Hepatocyte (in vitro differentiated cells): ENCODE data around the gene SHPK. TPM values are rescaled to one million over a fixed set of nuclear protein-coding genes. Genes with fewer than 3 reads are reported as not detected.

Source experiments
- DNase-seq: peaks from one replicate; pipeline ENCODE4 v3.0.0-alpha.2; 2016; ENCODE audit warnings: low spot score
- H2AFZ ChIP-seq: fragments of 200-600 bp; sonication (generic); 2 replicates; pipeline ENCODE4 v1.6.0; 2016; ENCODE audit warnings: antibody characterized with exemption, mild to moderate bottlenecking
- H3K27ac ChIP-seq: fragments of 200-600 bp; sonication (generic); 2 replicates; pipeline ENCODE4 v1.5.1; 2016; ENCODE audit warnings: mild to moderate bottlenecking
- H3K27me3 ChIP-seq: fragments of 200-600 bp; sonication (generic); 2 replicates; pipeline ENCODE4 v1.6.1; 2016
- H3K36me3 ChIP-seq: fragments of 200-600 bp; sonication (generic); replicated peaks from 2 replicates; pipeline ENCODE4 v1.5.1; 2016; ENCODE audit warnings: low read depth; ENCODE audit not compliant: insufficient read depth
- H3K4me1 ChIP-seq: fragments of 200-600 bp; sonication (generic); 2 replicates; pipeline ENCODE4 v1.5.1; 2016; ENCODE audit warnings: mild to moderate bottlenecking, moderate library complexity; ENCODE audit not compliant: insufficient read depth
- H3K4me2 ChIP-seq: fragments of 200-600 bp; sonication (generic); 2 replicates; pipeline ENCODE4 v1.6.0; 2016
- H3K4me3 ChIP-seq: fragments of 200-600 bp; sonication (generic); 2 replicates; pipeline ENCODE4 v1.5.1; 2016; ENCODE audit warnings: mild to moderate bottlenecking
- H3K79me2 ChIP-seq: fragments of 200-600 bp; sonication (generic); 2 replicates; pipeline ENCODE4 v1.6.0; 2017; ENCODE audit warnings: mild to moderate bottlenecking
- H3K9me2 ChIP-seq: fragments of 200-600 bp; sonication (generic); replicated peaks from 2 replicates; pipeline ENCODE4 v1.6.0; 2017; ENCODE audit warnings: mild to moderate bottlenecking; ENCODE audit not compliant: insufficient read depth
- H3K9me3 ChIP-seq: fragments of 200-600 bp; sonication (generic); 2 replicates; pipeline ENCODE4 v1.5.1; 2016; ENCODE audit warnings: low read depth, mild to moderate bottlenecking
- H4K20me1 ChIP-seq: fragments of 200-600 bp; sonication (generic); 2 replicates; pipeline ENCODE4 v1.6.0; 2016; ENCODE audit warnings: mild to moderate bottlenecking; ENCODE audit not compliant: insufficient read depth, poor library complexity, severe bottlenecking
- CTCF ChIP-seq: fragments of 200-600 bp; sonication (generic); IDR thresholded peaks from 2 replicates; pipeline ENCODE4 v1.5.1; 2016; ENCODE audit warnings: antibody characterized with exemption, mild to moderate bottlenecking; ENCODE audit not compliant: poor library complexity
- EZH2 ChIP-seq: fragments of 200-600 bp; sonication (generic); IDR thresholded peaks from 2 replicates; pipeline ENCODE4 v1.6.1; 2016; ENCODE audit warnings: antibody characterized with exemption, mild to moderate bottlenecking, borderline replicate concordance
- EZH2phosphoT487 ChIP-seq: fragments of 200-600 bp; sonication (generic); IDR thresholded peaks from one replicate; pipeline ENCODE4 v1.6.1; 2018; ENCODE audit warnings: antibody characterized with exemption, mild to moderate bottlenecking, low read depth, moderate library complexity; ENCODE audit not compliant: unreplicated experiment, severe bottlenecking
- WGBS: methylation state at CpG from one replicate; pipeline ENCODE4 v1.1.6; 2016; ENCODE audit warnings: low lambda C conversion rate; ENCODE audit errors: missing lambda C conversion rate; 5-methylcytosine and 5-hydroxymethylcytosine counted together
- polyA plus RNA-seq: library from polyadenylated mRNA; unstranded; fragments of >200 nt; fragmentation: Nextera tagmentation; extraction: Ambion mirVana; gene quantifications from 2 replicates; pipeline ENCODE4 v1.2.1, GENCODE V29; 2016
- total RNA-seq: library from RNA; depleted of rRNA; stranded (reverse); fragments of >200 nt; gene quantifications from 2 replicates; pipeline ENCODE4 v1.2.3, GENCODE V29; 2014

SHPK gene
- total and polyA plus RNA-seq, 2 experiments from 2014 or later: 9.1 to 14.1 TPM

GRCh38 chr17:3675886-3676285 is 39.8 kb upstream of the SHPK start:
- Histone ChIP-seq H3K27ac (no peak overlapping the region), H2AFZ (no peak overlapping the region), H3K36me3 (no peaks in the 10 kb centered on the region), H4K20me1 (no peaks in the 10 kb centered on the region), H3K4me1 (no peaks in the 10 kb centered on the region), H3K27me3 (no peaks in the 10 kb centered on the region), H3K4me2 (no peak overlapping the region), H3K9me2 (no peaks in the 10 kb centered on the region), H3K9me3 (no peaks in the 10 kb centered on the region), H3K4me3 (no peak overlapping the region), H3K79me2 (peaks cover 7% of the 10 kb centered on the region)
- 85% methylated on average over 10 of the region's 11 CpGs for WGBS
- no peak for DNase-seq
- TF ChIP-seq EZH2phosphoT487 (no peak), EZH2 (no peak), CTCF (no peak)

- H3K27me3 ChIP-seq: no peaks in the 10 kb centered on the region
- TF ChIP-seq EZH2phosphoT487 (no peak), CTCF (no peak), EZH2 (no peak)
- H3K79me2 ChIP-seq: peaks cover 30% of the 10 kb centered on the region
- no peaks in the 10 kb centered on the region for H3K36me3 ChIP-seq
- H3K9me2 ChIP-seq: no peaks in the 10 kb centered on the region
- 95% methylated on average over 4 of the region's 4 CpGs for WGBS
- no peak overlapping the region for H3K27ac ChIP-seq
- H3K4me2 ChIP-seq: no peak overlapping the region
- no peak for DNase-seq
- H4K20me1 ChIP-seq: peaks cover 8% of the 10 kb centered on the region
- H3K4me1 ChIP-seq: peaks cover 7% of the 10 kb centered on the region
- no peaks in the 10 kb centered on the region for H3K9me3 ChIP-seq
- H3K4me3 ChIP-seq: no peak overlapping the region
- H2AFZ ChIP-seq: no peak overlapping the region
These were observed 36.5 kb upstream of the SHPK start for GRCh38 chr17:3672571-3672970.

GRCh38 chr17:3669548-3669947 is 33.5 kb upstream of the SHPK start:
- H3K9me3 ChIP-seq: no peaks in the 10 kb centered on the region
- H3K4me1 ChIP-seq: peaks cover 18% of the 10 kb centered on the region
- peaks cover 31% of the 10 kb centered on the region for H4K20me1 ChIP-seq
- H2AFZ ChIP-seq: peak overlapping the region; percentile 61
- DNase-seq: no peak
- H3K36me3 ChIP-seq: no peaks in the 10 kb centered on the region
- peaks cover 58% of the 10 kb centered on the region for H3K79me2 ChIP-seq
- H3K27ac ChIP-seq: peak overlapping the region; percentile 91
- no peaks in the 10 kb centered on the region for H3K9me2 ChIP-seq
- 49% methylated on average over 12 of the region's 12 CpGs for WGBS
- no peaks in the 10 kb centered on the region for H3K27me3 ChIP-seq
- TF ChIP-seq EZH2 (no peak), EZH2phosphoT487 (no peak), CTCF (no peak)
- peak overlapping the region; percentile 93 for H3K4me2 ChIP-seq
- peak overlapping the region; percentile 74 for H3K4me3 ChIP-seq

GRCh38 chr17:3669085-3669347 is 33.0 kb upstream of the SHPK start:
- Histone ChIP-seq H3K4me2 (peak overlapping the region; percentile 93), H3K4me3 (peak overlapping the region; percentile 74), H3K27ac (peak overlapping the region; percentile 91), H3K9me2 (no peaks in the 10 kb centered on the region), H3K36me3 (no peaks in the 10 kb centered on the region), H3K27me3 (no peaks in the 10 kb centered on the region), H3K9me3 (no peaks in the 10 kb centered on the region), H4K20me1 (peaks cover 34% of the 10 kb centered on the region), H3K4me1 (peaks cover 18% of the 10 kb centered on the region), H3K79me2 (peaks cover 58% of the 10 kb centered on the region), H2AFZ (peak overlapping the region; percentile 61)
- no peak for DNase-seq
- 1% methylated on average over 32 of the region's 32 CpGs for WGBS
- TF ChIP-seq CTCF (no peak), EZH2phosphoT487 (no peak), EZH2 (no peak)
